Stimulated activated CD4-positive, alpha-beta T cell treated with anti-CD3 and anti-CD28 coated beads, Interleukin-15, amount 100 ng/mL, for 1 hour (primary cell): ENCODE data around the gene SLC25A4.
"Not testable (repeated sequence)": the region's sequence is repeated elsewhere in the genome, so short reads cannot be mapped to it uniquely, and the experiment has no call there.

Source experiments
- DNase-seq, 2 donors: peaks; one replicate each; pipeline ENCODE4 v3.0.0-alpha.2; 2020; ENCODE audit warnings: low read depth in 1 of 2, low spot score in 1 of 2

SLC25A4 gene

DNA sequence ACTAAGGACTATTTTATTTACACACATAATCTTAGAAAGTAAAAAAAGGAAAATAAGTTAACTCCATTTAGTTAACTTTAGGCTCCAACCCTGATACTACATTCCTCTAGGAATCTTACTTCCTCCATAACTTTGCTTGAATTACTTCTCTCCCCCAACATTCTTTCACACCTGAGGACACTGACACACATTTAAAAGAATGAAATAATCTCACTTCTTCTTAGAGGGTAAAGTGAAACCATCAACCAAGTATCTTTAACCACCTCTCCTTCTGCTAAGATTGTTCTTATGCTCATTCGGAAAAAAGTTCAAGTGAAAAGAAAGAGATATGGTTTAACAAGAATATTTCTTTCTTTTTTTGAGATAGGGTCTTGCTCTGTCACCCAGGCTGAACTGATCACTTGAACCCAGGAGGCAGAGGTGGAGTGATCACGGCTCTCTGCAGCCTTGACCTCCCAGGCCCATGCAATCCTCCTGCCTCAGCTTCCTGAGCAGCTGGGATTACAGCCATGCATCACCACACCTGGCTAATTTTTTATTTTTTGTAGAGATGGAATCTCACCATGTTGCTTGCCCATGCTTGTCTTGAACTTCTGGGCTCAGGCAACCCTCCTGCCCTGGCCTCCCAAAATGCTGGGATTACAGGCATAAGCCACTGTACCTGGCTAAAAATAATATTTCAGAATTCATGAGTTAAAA, 28.5 kb downstream of the SLC25A4 start:
- no peak for DNase-seq

DNA sequence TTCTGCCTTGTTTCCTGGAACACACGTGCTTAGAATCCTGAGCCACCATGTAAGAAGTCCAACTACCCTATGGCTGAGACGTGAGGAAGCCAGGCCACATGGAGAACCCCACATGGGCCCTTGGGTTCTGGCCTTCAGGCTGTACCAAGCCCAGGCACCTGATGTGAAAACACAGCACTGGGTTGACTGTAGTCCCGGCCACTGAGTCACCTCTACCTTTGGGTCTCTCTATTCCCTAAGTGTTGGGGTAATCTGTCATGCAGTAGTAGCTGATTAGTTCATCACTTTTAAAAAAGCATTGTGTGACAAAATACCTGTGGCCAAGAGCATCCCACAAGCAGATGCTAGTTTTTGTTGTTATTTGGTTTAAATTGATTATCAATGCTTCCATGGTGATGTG, 36.4 kb downstream of the SLC25A4 start:
- DNase-seq, result no peak

DNA sequence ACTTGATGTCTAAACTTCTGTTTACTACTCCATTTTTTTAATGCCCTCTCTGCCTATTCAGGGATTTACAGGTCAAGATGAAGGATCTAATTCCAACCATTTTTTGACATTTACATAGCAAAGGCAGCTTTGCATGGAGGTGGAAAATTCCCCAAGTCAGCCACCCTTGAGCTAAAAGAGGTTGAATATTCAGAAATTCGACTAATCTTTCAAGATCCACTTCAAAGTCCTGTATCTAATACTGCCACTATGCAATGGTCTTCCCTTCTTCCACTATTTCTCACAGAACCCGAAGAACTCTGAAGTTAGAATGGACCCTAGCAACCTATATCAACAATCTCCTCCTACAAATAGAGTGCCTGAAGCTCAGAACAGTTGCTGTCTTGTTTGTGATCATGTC, 39.2 kb downstream of the SLC25A4 start:
- no peak for DNase-seq

DNA sequence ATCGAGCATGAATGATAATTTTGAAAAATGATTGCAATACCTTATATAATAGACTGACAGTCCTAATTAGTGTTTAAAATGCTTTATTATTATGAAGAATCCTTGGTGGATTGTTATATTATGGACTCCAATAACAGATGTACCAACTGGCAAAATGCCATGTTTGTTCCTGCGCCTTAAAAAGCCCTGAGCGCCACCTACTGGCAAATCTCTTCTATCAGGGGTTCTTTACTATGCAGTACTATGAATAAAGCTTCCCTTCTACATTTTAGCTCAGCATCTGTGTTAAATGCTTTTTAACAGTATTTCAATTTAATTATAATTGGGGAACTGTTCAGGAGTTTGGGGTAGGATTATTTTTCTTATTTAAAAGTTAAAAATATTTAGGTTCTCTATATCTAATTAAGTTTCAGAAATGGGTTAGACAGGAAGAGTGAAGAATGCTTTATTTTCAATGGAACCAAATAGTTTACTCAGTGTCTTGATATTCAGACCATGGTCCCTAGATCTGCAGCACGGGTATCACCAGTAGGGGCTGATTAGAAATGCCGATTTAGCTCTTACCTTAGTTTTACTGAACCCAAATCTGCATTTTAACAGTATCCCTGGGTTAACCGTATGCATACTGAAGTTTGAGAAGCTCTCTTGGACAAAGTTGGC, 40.7 kb downstream of the SLC25A4 start:
- DNase-seq, result peak; percentile 19 to 39

DNA sequence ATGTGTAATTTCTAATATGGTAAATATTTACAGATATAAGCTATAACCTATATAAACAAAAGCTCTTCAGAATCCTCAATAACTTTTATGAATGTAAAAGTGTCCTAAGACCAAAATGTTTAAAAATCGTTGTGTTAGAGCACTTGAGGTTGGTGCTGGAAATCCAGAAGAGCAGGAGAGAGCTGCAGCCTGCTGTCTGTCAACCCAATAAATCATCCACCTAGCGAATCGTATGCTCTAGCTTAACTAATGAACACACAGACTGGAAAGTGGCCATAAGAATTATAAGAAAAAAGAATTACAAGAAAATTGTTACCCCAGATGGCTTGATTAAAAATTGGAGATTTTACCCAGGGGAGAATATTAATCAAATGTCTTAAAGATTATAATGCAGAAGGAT, 43.7 kb downstream of the SLC25A4 start:
- DNase-seq, result no peak

DNA sequence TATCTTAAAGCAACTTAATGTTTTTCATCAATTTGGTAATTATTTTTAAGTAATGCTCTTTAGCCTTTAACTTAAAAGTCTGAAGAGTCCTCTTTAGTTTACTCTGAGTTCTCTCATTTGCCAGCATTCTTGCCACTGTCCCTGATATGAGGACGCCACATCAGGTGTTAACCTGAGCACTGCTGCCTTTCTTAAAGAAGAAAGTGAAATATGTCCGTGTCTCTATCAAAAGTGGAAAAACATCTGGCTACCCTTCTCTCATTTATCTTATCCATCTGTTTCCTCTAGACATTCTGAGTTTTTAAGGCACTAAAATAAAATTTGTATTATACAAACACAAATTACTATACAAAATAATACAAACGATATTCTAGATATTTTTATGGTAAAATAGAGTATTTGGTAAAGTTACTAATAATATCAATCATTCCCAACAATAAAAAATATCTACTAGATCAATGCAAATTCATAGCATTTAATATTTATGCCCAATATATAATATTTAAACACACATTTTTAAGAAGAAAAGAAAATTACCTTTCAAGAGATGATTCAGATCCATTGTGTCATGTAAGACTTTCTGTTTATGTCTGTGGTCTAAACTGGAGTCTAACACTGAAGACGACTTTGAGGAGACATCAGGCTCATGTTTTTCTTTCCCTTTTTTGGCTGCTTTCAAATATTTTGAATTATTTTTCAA, 46.7 kb downstream of the SLC25A4 start:
- DNase-seq, result no peak

DNA sequence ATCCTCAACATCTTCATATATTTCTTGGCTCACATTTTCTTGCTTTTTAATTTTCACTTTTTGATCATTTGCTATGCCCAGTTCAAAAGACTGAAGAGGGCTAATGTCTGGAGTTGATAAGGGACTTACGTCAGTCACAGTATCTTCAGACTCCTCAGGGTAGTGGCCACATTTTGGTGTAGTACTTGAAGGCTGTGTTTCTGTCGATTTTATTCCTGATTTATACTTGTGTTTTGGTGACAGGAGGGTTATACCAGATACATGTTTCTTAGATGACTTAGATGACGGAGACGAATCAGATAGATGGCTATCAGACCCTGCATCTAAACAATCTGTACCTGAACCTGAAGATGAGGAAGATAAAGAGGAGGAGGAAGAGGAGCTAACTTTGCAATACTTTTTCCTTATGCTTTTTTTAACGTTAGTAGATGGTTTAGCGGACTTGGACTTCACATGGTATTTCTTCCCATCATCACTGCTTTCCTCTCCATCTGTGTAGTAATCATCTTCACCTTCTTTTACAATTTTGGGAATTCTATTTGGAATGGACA, 47.3 kb downstream of the SLC25A4 start:
- no peak for DNase-seq

DNA sequence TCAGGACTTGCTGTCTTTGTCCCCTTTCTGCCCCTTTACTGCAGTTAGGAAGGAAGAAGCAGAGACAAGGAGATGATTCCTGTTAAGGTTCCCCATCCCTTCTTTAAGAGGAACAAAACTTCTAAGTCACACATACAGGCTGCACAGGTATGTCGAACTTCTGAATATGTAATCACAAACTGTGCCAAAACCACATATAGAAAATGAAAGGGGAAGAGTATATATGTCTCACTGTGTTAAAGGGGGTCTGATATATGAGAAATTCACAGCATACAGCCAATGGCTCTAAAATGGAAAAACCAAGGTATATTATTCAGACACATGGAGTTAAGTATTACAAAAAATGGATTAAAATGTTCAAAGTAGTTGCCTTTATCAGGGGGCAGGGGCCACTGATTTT, 49.0 kb downstream of the SLC25A4 start:
- no peak for DNase-seq

DNA sequence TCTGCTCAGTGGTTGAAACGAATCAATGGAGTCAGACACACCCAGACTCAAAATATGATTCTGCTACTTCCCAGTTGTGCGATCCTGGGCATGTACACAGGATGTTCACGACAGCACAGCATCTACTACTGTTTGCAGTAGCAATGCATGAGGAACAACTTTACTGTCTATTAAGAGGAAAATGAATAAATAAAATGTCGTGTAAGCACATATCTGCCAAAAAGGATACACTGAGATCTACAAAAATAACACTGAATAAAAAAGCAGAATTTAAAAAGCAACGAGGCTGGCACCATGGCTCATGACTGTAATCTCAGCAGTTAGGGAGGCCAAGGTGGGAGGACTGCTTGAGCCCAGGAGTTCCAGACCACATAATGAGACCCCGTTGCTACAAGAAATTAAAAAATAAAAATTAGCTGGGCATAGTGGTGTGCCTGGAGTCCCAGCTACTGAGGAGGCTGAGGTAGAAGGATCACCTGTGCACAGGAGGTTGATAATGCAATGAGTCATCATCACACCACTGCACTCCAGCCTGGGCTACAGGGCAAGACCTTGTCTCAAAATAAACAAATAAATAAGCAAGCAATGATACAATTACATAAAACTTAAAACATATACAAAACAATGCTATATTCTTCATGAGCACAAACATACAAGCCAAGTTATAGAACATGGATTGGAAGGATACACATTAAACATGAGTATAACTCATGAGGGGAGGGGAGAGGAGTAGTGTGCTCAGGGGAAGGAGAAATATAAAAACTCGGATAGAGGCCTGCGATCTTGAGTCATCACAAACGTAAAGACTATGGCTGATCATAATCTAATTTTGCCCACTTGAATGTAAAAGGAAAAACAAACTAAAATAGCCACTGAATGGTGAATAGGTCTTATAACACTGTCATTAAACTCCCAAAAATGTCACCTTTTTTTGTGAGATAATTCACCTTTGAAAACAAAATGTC, 52.1 kb downstream of the SLC25A4 start:
- no peak for DNase-seq

DNA sequence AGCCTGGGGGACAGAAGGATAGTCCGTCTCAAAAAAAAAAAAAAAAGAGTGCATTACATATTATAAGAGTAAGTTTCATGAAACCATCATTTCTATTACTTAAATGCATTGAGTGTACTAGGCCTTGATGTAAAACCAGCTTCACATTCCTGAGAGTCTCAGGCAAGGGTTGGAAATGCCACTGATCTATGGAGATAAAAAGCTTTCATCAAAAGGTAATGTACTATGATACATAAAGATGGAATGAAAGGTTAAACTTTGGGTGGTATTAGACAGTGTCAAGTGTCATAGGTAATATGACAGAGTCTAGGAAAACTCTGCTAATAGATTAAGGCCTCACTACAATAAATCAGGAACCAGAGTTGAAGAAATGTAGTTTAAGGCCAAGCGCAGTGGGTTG, 53.4 kb downstream of the SLC25A4 start:
- DNase-seq, result no peak

DNA sequence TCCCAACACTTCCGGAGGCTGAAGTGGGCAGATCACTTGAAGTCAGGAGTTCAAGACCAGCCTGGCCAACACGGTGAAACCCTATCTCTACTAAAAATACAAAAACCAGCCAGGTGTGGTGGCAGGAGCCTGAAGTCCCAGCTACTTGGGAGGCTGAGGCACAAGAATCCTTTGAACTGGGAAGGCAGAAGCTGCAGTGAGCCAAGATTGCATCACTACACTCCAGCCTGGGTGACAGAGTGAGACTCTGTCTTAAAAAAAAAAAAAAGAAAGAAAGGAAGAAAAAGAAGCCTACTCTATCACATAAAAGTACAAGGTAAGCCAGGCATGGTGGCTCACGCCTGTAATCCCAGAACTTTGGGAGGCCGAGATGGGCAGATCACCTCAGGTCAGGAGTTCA, 55.1 kb downstream of the SLC25A4 start:
- not testable (repeated sequence) for DNase-seq
